SK-N-SH (cell line): ENCODE data around the gene MINK1. TPM values are rescaled to one million over a fixed set of nuclear protein-coding genes. Genes with fewer than 3 reads are reported as not detected.

Experiments
- CTCF ChIA-PET: fragments of 300-600, 350-600 bp; formaldehyde crosslinking; extraction: SDS; loops from one replicate; lab custom pipeline; 2021; lab: Yijun Ruan, JAX
- POLR2A ChIA-PET: fragments of 350-600 bp; sonication (Branson Sonifier 250); formaldehyde crosslinking; extraction: SDS; loops from one replicate; lab custom pipeline; 2020; ENCODE audit warnings: antibody characterized with exemption, inconsistent platforms; lab: Yijun Ruan, JAX
- DNase-seq: peaks from one replicate; pipeline ENCODE4 v3.0.0; 2012
- H2AFZ ChIP-seq: fragments of 200-600 bp; sonication (generic); 2 replicates; pipeline ENCODE4 v1.8.1; 2016; ENCODE audit warnings: antibody characterized with exemption, mild to moderate bottlenecking, low read depth
- H3F3A ChIP-seq: fragments of 200-600 bp; sonication (generic); replicated peaks from 2 replicates; pipeline ENCODE3; 2016; ENCODE audit warnings: antibody characterized with exemption, mild to moderate bottlenecking; ENCODE audit not compliant: insufficient read depth
- H3K27ac ChIP-seq, 2 experiments: fragments of 200-500 bp in 1 of 2; fragments of 200-600 bp in 1 of 2; sonication (Bioruptor generic) in 1 of 2; sonication (generic), shearing (Covaris generic) in 1 of 2; 2 replicates each; pipeline versions ENCODE4 v1.5.1 to v1.6.1; 2014 to 2016; ENCODE audit warnings: low read depth in 2 of 2, inconsistent platforms in 1 of 2, low read length in 1 of 2, mild to moderate bottlenecking in 1 of 2, mixed read lengths in 1 of 2
- H3K27me3 ChIP-seq: fragments of 200-600 bp; sonication (generic), shearing (Covaris generic); 2 replicates; pipeline ENCODE4 v1.6.1; 2016; ENCODE audit warnings: mixed run types; ENCODE audit not compliant: insufficient read depth
- H3K36me3 ChIP-seq, 2 experiments: fragments of 200-500 bp in 1 of 2; fragments of 200-600 bp in 1 of 2; sonication (Bioruptor generic) in 1 of 2; sonication (generic) in 1 of 2; replicated peaks in 1 of 2; 2 replicates each; pipeline versions ENCODE3 to v1.5.1; 2014 to 2016; ENCODE audit warnings: low read length in 1 of 2, mild to moderate bottlenecking in 1 of 2; ENCODE audit not compliant: insufficient read depth in 2 of 2, control insufficient read depth in 1 of 2
- H3K4me1 ChIP-seq, 2 experiments: fragments of 200-500 bp in 1 of 2; fragments of 200-600 bp in 1 of 2; sonication (Bioruptor generic) in 1 of 2; sonication (generic), shearing (Covaris generic) in 1 of 2; 2 replicates each; pipeline versions ENCODE4 v1.5.1 to v1.6.1; 2014 to 2016; ENCODE audit warnings: low read depth in 1 of 2, low read length in 1 of 2, mixed run types in 1 of 2; ENCODE audit not compliant: insufficient read depth in 2 of 2, control insufficient read depth in 1 of 2
- H3K4me2 ChIP-seq: fragments of 200-600 bp; sonication (generic), shearing (Covaris generic); 2 replicates; pipeline ENCODE4 v1.6.1; 2017; ENCODE audit warnings: mixed run types
- H3K4me3 ChIP-seq, 2 experiments: fragments of 200-500 bp in 1 of 2; fragments of 200-600 bp in 1 of 2; sonication (Bioruptor generic) in 1 of 2; sonication (generic), shearing (Covaris generic) in 1 of 2; 2 replicates each; pipeline versions ENCODE4 v1.5.1 to v1.8.1; 2014 to 2016; ENCODE audit warnings: low read depth in 2 of 2, inconsistent platforms in 1 of 2, low read length in 1 of 2, mild to moderate bottlenecking in 1 of 2, mixed read lengths in 1 of 2, moderate library complexity in 1 of 2
- H3K79me2 ChIP-seq: fragments of 200-600 bp; sonication (generic); 2 replicates; pipeline ENCODE4 v1.8.1; 2017; ENCODE audit warnings: mild to moderate bottlenecking; ENCODE audit not compliant: insufficient read depth
- H3K9ac ChIP-seq: fragments of 200-600 bp; sonication (generic); 2 replicates; pipeline ENCODE4 v1.6.1; 2017; ENCODE audit warnings: mixed run types
- H3K9me2 ChIP-seq: fragments of 200-600 bp; sonication (generic); 2 replicates; pipeline ENCODE4 v1.6.1; 2017; ENCODE audit warnings: mixed run types
- H3K9me3 ChIP-seq: fragments of 200-600 bp; sonication (generic); 2 replicates; pipeline ENCODE4 v1.6.1; 2017; ENCODE audit warnings: mixed run types, mild to moderate bottlenecking, moderate library complexity
- H4K20me1 ChIP-seq: fragments of 200-600 bp; sonication (generic); 2 replicates; pipeline ENCODE4 v1.6.1; 2017; ENCODE audit warnings: mild to moderate bottlenecking, mixed run types; ENCODE audit not compliant: insufficient read depth
- CTCF ChIP-seq: fragments of 200-600 bp; sonication (generic); IDR thresholded peaks from 2 replicates; pipeline ENCODE4 v1.6.1; 2017; ENCODE audit warnings: antibody characterized with exemption, mild to moderate bottlenecking, moderate library complexity
- EP300 ChIP-seq, 2 experiments: IDR thresholded peaks; 2 replicates each; pipeline versions ENCODE4 v1.4.0 to v1.6.1; 2012; ENCODE audit warnings: borderline replicate concordance in 1 of 2, low read depth in 1 of 2, low read length in 1 of 2
- GATA2 ChIP-seq: sonication (generic); formaldehyde crosslinking; IDR thresholded peaks from 2 replicates; pipeline ENCODE4 v1.5.0; 2020; ENCODE audit warnings: mild to moderate bottlenecking, missing genetic modification reagents
- IRF3 ChIP-seq: fragments of 150-350 bp; IDR thresholded peaks from 2 replicates; pipeline ENCODE4 v1.6.1; 2016; ENCODE audit warnings: mild to moderate bottlenecking, low read depth, low read length
- MAX ChIP-seq: IDR thresholded peaks from 2 replicates; pipeline ENCODE4 v1.4.0; 2012; ENCODE audit warnings: low read depth
- NFIC ChIP-seq: IDR thresholded peaks from 2 replicates; pipeline ENCODE4 v1.4.0; 2012; ENCODE audit warnings: borderline replicate concordance
- REST ChIP-seq: IDR thresholded peaks from 2 replicates; pipeline ENCODE4 v1.6.1; 2012; ENCODE audit warnings: mild to moderate bottlenecking, low read depth, low read length, moderate library complexity
- SMC3 ChIP-seq: IDR thresholded peaks from 2 replicates; pipeline ENCODE4 v1.6.1; 2012; ENCODE audit warnings: low read depth, low read length, improper control_type of control experiment
- USF2 ChIP-seq: fragments of 150-350 bp; IDR thresholded peaks from 2 replicates; pipeline ENCODE4 v1.6.1; 2017; ENCODE audit warnings: antibody characterized with exemption, low read length, low read depth, borderline replicate concordance
- whole genome bisulfite sequencing: methylation state at CpG from one replicate; pipeline ENCODE4 v1.1.6; 2017; ENCODE audit warnings: low lambda C conversion rate; 5-methylcytosine and 5-hydroxymethylcytosine counted together
- polyA plus RNA-seq, 3 experiments: library from polyadenylated mRNA; depleted of rRNA; stranded (reverse); fragments of >200 nt; gene quantifications; 2 replicates each; pipeline ENCODE4 v1.2.3, GENCODE V29; 2012

MINK1 gene
- polyA plus RNA-seq, 1 of the 3 experiments (the other 2 are of a cell fraction) = 64.7 TPM

- WGBS = 95% methylated on average over 6 of the region's 7 CpGs
- TF ChIP-seq USF2 (no peak), IRF3 (no peak), SMC3 (0 out of 2 replicates have a peak, but pooled peaks have one; percentile 11), MAX (no peak), REST (no peak), NFIC (no peak), CTCF (peak; percentile 35; the same call in 1 of the 2 replicates), EP300 (IDR thresholded peaks at IDR 0.05; ENCODE audit: borderline replicate concordance in 1 of 2, low read depth in 1 of 2, low read length in 1 of 2) (no peak), GATA2 (no peak)
- CTCF ChIA-PET = interaction anchor here (0.6 to 1.1 kb wide), 2 partner anchors 9 to 25 kb away, joined by 3 read pairs; partner anchors contain the start of gene PLD2
These were observed 18.0 kb upstream of the MINK1 start for GRCh38 chr17:4815043-4815675.

More at GRCh38 chr17:4815043-4815675, 18.0 kb upstream of the MINK1 start:
- H3F3A ChIP-seq = no peaks in the 10 kb centered on the region
- no peaks in the 10 kb centered on the region for H3K4me1 ChIP-seq
- no peak overlapping the region for H3K4me2 ChIP-seq
- H3K4me3 ChIP-seq = no peak overlapping the region
- H3K9me3 ChIP-seq = no peaks in the 10 kb centered on the region
- H3K36me3 ChIP-seq = peaks cover 10 to 11% of the 10 kb centered on the region in 2 experiments
- POLR2A ChIA-PET = no interaction called here
- H4K20me1 ChIP-seq = no peaks in the 10 kb centered on the region
- no peaks in the 10 kb centered on the region for H3K9me2 ChIP-seq
- H2AFZ ChIP-seq = no peak overlapping the region
- H3K79me2 ChIP-seq = no peaks in the 10 kb centered on the region
- no peaks in the 10 kb centered on the region for H3K27me3 ChIP-seq
- H3K9ac ChIP-seq = no peak overlapping the region
- no peak for DNase-seq
- H3K27ac ChIP-seq = no peak overlapping the region
